ENCODE measurements around the gene TNNC2. TPM values are rescaled to one million over a fixed set of nuclear protein-coding genes. Genes with fewer than 3 reads are reported as not detected.

TNNC2 gene
- total and polyA plus RNA-seq, 9 of the 15 experiments (the other 6 are each of a cell fraction or from before 2014, with no cell fraction given), result not detected

GRCh38 chr20:45812157-45813005, 14.7 kb downstream of the TNNC2 start, which contains the start of gene UBE2C (continued):
- TF ChIP-seq MYBL2 (IDR thresholded peaks at IDR 0.05; ENCODE audit: low read depth) (peak; percentile 57), MYBL2 (CRISPR knock-in tag; IDR thresholded peaks at IDR 0.05; ENCODE audit: borderline replicate concordance) (no peak), RBM17 (IDR thresholded peaks at IDR 0.05; ENCODE audit: borderline replicate concordance, low read depth, low read length) (no peak), RBFOX2 (IDR thresholded peaks at IDR 0.05; ENCODE audit: low read depth, low read length) (peak; percentile 37; the same call in 1 of the 2 replicates), RBM15 (IDR thresholded peaks at IDR 0.05; ENCODE audit: insufficient read depth, low read length) (no peak), ZNF174 (CRISPR knock-in tag; IDR thresholded peaks at IDR 0.05) (no peak), TEAD4 (IDR thresholded peaks at IDR 0.05; ENCODE audit: low read length) (no peak), TEAD4 (CRISPR knock-in tag; IDR thresholded peaks at IDR 0.05; ENCODE audit: borderline replicate concordance) (no peak), NFYB (IDR thresholded peaks at IDR 0.05; ENCODE audit: extremely low read depth, insufficient read length) (peak; percentile 48), ZBTB33 (CRISPR knock-in tag; IDR thresholded peaks at IDR 0.05) (peak; percentile 90), ZBTB49 (CRISPR knock-in tag; IDR thresholded peaks at IDR 0.05; ENCODE audit: borderline replicate concordance) (no peak), GTF2A2 (tag; IDR thresholded peaks at IDR 0.05) (no peak), ELF4 (CRISPR knock-in tag; IDR thresholded peaks at IDR 0.05) (no peak), BRD9 (IDR thresholded peaks at IDR 0.05; ENCODE audit: low read depth, partially characterized antibody) (no peak)

Measured in K562 (cell line).